Liver (tissue), 9 donors: Measurements from ENCODE around the gene IQSEC3. TPM values are rescaled to one million over a fixed set of nuclear protein-coding genes. Genes with fewer than 3 reads are reported as not detected.

Experiments used
- DNase-seq: peaks from one replicate; pipeline ENCODE4 v3.0.0-alpha.2; 2017; ENCODE audit warnings: low spot score
- H3K27ac ChIP-seq, 2 donors: one replicate each; pipeline ENCODE4 v1.7.0; 2013; ENCODE audit warnings: inconsistent platforms in 2 of 2, low read length in 2 of 2, control low read depth in 1 of 2, low read depth in 1 of 2, mild to moderate bottlenecking in 1 of 2
- H3K27me3 ChIP-seq, 4 donors: one replicate each; pipeline versions ENCODE4 v1.6.1 to v1.7.0; 2013; ENCODE audit warnings: low read length in 3 of 4, inconsistent platforms in 1 of 4, mild to moderate bottlenecking in 1 of 4, moderate library complexity in 1 of 4; ENCODE audit not compliant: control insufficient read depth in 4 of 4, insufficient read depth in 4 of 4
- H3K36me3 ChIP-seq, 4 donors: one replicate each; pipeline versions ENCODE4 v1.6.1 to v1.7.0; 2013; ENCODE audit warnings: low read length in 3 of 4, mild to moderate bottlenecking in 3 of 4, low read depth in 1 of 4, moderate library complexity in 1 of 4; ENCODE audit not compliant: control insufficient read depth in 4 of 4, insufficient read depth in 3 of 4
- H3K4me1 ChIP-seq, 4 donors: one replicate each; pipeline versions ENCODE4 v1.6.1 to v1.7.0; 2013; ENCODE audit warnings: low read length in 3 of 4, mild to moderate bottlenecking in 3 of 4, moderate library complexity in 1 of 4; ENCODE audit not compliant: control insufficient read depth in 4 of 4, insufficient read depth in 4 of 4
- H3K4me3 ChIP-seq, 3 donors: one replicate each; pipeline versions ENCODE4 v1.6.1 to v1.7.0; 2013; ENCODE audit warnings: low read length in 3 of 3, control low read depth in 1 of 3, low read depth in 1 of 3, mild to moderate bottlenecking in 1 of 3
- H3K9ac ChIP-seq, 2 donors: one replicate each; pipeline ENCODE4 v1.7.0; 2013; ENCODE audit warnings: low read length in 2 of 2, mild to moderate bottlenecking in 2 of 2, moderate library complexity in 2 of 2, control low read depth in 1 of 2, low read depth in 1 of 2
- H3K9me3 ChIP-seq, 4 donors: one replicate each; pipeline versions ENCODE4 v1.6.1 to v1.7.0; 2013; ENCODE audit warnings: low read length in 3 of 4; ENCODE audit not compliant: control insufficient read depth in 4 of 4
- EGR1 ChIP-seq, 2 donors: IDR thresholded peaks; 2 replicates each; pipeline ENCODE4 v1.6.1; 2016 to 2018; ENCODE audit warnings: antibody characterized with exemption in 2 of 2, low read depth in 2 of 2
- FOXA1 ChIP-seq: IDR thresholded peaks from 2 replicates; pipeline ENCODE4 v1.6.1; 2016; ENCODE audit warnings: antibody characterized with exemption
- FOXA2 ChIP-seq: IDR thresholded peaks from 2 replicates; pipeline ENCODE4 v1.6.1; 2016; ENCODE audit warnings: antibody characterized with exemption
- GABPA ChIP-seq, 2 donors: IDR thresholded peaks in 1 of 2; conservative IDR thresholded peaks in 1 of 2; 2 replicates each; pipeline ENCODE4 v1.6.1; 2016; ENCODE audit warnings: antibody characterized with exemption in 2 of 2, mild to moderate bottlenecking in 1 of 2, moderate library complexity in 1 of 2
- HNF4A ChIP-seq, 2 donors: conservative IDR thresholded peaks; 2 replicates each; pipeline ENCODE4 v1.6.1; 2016; ENCODE audit warnings: antibody characterized with exemption in 2 of 2, mild to moderate bottlenecking in 2 of 2
- HNF4G ChIP-seq: IDR thresholded peaks from 2 replicates; pipeline ENCODE4 v1.6.1; 2016; ENCODE audit warnings: antibody characterized with exemption
- JUND ChIP-seq, 2 donors: IDR thresholded peaks; 2 replicates each; pipeline ENCODE4 v1.6.1; 2016; ENCODE audit warnings: antibody characterized with exemption in 2 of 2
- NR2F2 ChIP-seq: IDR thresholded peaks from 2 replicates; pipeline ENCODE4 v1.6.1; 2016; ENCODE audit warnings: antibody characterized with exemption
- RAD21 ChIP-seq, 2 donors: IDR thresholded peaks; 2 replicates each; pipeline ENCODE4 v1.6.1; 2016; ENCODE audit warnings: antibody characterized with exemption in 2 of 2, mild to moderate bottlenecking in 2 of 2
- REST ChIP-seq: IDR thresholded peaks from 2 replicates; pipeline ENCODE4 v1.6.1; 2016; ENCODE audit warnings: antibody characterized with exemption, mild to moderate bottlenecking
- RXRA ChIP-seq, 2 donors: IDR thresholded peaks; 2 replicates each; pipeline ENCODE4 v1.6.1; 2017 to 2018; ENCODE audit warnings: antibody characterized with exemption in 2 of 2, mild to moderate bottlenecking in 1 of 2
- SP1 ChIP-seq: IDR thresholded peaks from 2 replicates; pipeline ENCODE4 v1.6.1; 2018; ENCODE audit warnings: antibody characterized with exemption, mild to moderate bottlenecking
- TAF1 ChIP-seq: conservative IDR thresholded peaks from 2 replicates; pipeline ENCODE4 v1.6.1; 2016; ENCODE audit warnings: antibody characterized with exemption, mild to moderate bottlenecking
- YY1 ChIP-seq: IDR thresholded peaks from 2 replicates; pipeline ENCODE4 v1.6.1; 2016; ENCODE audit warnings: antibody characterized with exemption, mild to moderate bottlenecking
- WGBS: extraction: QIAGEN DNeasy Blood & Tissue Kit; methylation state at CpG from one replicate; pipeline ENCODE4 v1.1.7; 2013; 5-methylcytosine and 5-hydroxymethylcytosine counted together
- polyA plus RNA-seq, 2 donors: library from polyadenylated mRNA; stranded (reverse) in 1 of 2; unstranded in 1 of 2; fragments of 200-250 nt in 1 of 2; fragments of >200 nt in 1 of 2; fragmentation: Nextera tagmentation in 1 of 2; extraction: Ambion mirVana in 1 of 2; gene quantifications; one replicate each; pipeline versions ENCODE4 v1.2.1 to v1.2.3, GENCODE V29; 2013 to 2015
- total RNA-seq, 2 donors: library from RNA; depleted of rRNA; stranded (reverse); fragments of >200 nt; gene quantifications; one replicate each; pipeline ENCODE4 v1.2.3, GENCODE V29; 2014
- TF ChIP-seq, protein P1 (sequence below): IDR thresholded peaks from 2 replicates; pipeline ENCODE4 v1.6.1; 2016; ENCODE audit warnings: antibody characterized with exemption
- TF ChIP-seq, protein P2 (sequence below): IDR thresholded peaks from 2 replicates; pipeline ENCODE4 v1.6.1; 2016; ENCODE audit warnings: antibody characterized with exemption
- TF ChIP-seq, protein P3 (sequence below): IDR thresholded peaks from 2 replicates; pipeline ENCODE4 v1.6.1; 2016; ENCODE audit warnings: antibody characterized with exemption
- TF ChIP-seq, protein P4 (sequence below): fragments of 150-350 bp; IDR thresholded peaks from 2 replicates; pipeline ENCODE4 v1.5.1; 2017; ENCODE audit warnings: improper control_type of control experiment, low read depth, low read length; ENCODE audit not compliant: missing input control
- donor health status: healthy.
- donor health status: healthy.
- donor health status: healthy.
- donor health status: healthy.
- donor health status: healthy.

Gene IQSEC3
- total and polyA plus RNA-seq, 4 donors, result under 0.01 to 0.79 (median 0.48) TPM

DNA sequence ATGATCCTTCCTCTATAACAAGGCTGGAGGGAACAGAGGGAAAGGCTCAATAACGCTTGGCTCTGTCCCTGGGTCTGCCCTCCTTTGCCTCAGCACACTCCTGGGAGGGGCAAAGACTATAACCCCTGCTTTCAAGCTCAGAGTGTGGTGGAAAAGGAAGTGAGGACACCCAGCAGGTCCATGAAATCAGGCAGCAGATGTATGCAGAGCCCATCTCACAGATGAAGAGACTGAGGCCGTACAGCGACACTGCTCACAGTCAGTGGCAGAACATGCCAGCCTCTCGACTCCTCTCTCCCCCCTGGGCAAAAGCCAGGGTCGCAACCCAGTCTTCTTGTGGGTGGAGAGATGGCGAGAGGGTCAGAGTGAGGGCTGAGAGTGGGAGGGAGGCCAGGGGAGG lies 107.6 kb downstream of the IQSEC3 start:
- H3K27ac ChIP-seq, result no peak overlapping the region
- 85% methylated on average over 6 of the region's 6 CpGs for WGBS
- DNase-seq, result no peak

More for the DNA sequence above, 107.6 kb downstream of the IQSEC3 start:
- Histone ChIP-seq H3K9me3 (no peaks in the 10 kb centered on the region), H3K4me1 (peaks cover 6 to 26% (median 15%) of the 10 kb centered on the region in 4 donors), H3K27me3 (no peaks in the 10 kb centered on the region), H3K9ac (no peak overlapping the region), H3K36me3 (no peaks in the 10 kb centered on the region), H3K4me3 (no peak overlapping the region)
- no peak for TF ChIP-seq HNF4A (conservative IDR thresholded peaks at IDR 0.05)
- TF ChIP-seq NR2F2, result no peak
- no peak for TF ChIP-seq EGR1 (IDR thresholded peaks at IDR 0.05; ENCODE audit: low read depth in 2 of 2)
- TF ChIP-seq, protein P1, sequence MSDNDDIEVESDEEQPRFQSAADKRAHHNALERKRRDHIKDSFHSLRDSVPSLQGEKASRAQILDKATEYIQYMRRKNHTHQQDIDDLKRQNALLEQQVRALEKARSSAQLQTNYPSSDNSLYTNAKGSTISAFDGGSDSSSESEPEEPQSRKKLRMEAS, result no peak
- TF ChIP-seq FOXA2, result no peak
- no peak for TF ChIP-seq TAF1
- TF ChIP-seq, protein P2, sequence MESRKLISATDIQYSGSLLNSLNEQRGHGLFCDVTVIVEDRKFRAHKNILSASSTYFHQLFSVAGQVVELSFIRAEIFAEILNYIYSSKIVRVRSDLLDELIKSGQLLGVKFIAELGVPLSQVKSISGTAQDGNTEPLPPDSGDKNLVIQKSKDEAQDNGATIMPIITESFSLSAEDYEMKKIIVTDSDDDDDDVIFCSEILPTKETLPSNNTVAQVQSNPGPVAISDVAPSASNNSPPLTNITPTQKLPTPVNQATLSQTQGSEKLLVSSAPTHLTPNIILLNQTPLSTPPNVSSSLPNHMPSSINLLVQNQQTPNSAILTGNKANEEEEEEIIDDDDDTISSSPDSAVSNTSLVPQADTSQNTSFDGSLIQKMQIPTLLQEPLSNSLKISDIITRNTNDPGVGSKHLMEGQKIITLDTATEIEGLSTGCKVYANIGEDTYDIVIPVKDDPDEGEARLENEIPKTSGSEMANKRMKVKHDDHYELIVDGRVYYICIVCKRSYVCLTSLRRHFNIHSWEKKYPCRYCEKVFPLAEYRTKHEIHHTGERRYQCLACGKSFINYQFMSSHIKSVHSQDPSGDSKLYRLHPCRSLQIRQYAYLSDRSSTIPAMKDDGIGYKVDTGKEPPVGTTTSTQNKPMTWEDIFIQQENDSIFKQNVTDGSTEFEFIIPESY, result no peak
- no peak for TF ChIP-seq RAD21 (IDR thresholded peaks at IDR 0.05)
- TF ChIP-seq GABPA (IDR thresholded peaks at IDR 0.05 in 1 of 2, conservative IDR thresholded peaks at IDR 0.05 in 1 of 2), result no peak
- TF ChIP-seq SP1, result no peak
- TF ChIP-seq REST, result no peak
- no peak for TF ChIP-seq FOXA1
- TF ChIP-seq JUND (IDR thresholded peaks at IDR 0.05), result no peak
- TF ChIP-seq HNF4G, result no peak
- TF ChIP-seq, protein P3, sequence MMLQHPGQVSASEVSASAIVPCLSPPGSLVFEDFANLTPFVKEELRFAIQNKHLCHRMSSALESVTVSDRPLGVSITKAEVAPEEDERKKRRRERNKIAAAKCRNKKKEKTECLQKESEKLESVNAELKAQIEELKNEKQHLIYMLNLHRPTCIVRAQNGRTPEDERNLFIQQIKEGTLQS, result no peak
- TF ChIP-seq RXRA (IDR thresholded peaks at IDR 0.05), result no peak
- TF ChIP-seq, protein P4, sequence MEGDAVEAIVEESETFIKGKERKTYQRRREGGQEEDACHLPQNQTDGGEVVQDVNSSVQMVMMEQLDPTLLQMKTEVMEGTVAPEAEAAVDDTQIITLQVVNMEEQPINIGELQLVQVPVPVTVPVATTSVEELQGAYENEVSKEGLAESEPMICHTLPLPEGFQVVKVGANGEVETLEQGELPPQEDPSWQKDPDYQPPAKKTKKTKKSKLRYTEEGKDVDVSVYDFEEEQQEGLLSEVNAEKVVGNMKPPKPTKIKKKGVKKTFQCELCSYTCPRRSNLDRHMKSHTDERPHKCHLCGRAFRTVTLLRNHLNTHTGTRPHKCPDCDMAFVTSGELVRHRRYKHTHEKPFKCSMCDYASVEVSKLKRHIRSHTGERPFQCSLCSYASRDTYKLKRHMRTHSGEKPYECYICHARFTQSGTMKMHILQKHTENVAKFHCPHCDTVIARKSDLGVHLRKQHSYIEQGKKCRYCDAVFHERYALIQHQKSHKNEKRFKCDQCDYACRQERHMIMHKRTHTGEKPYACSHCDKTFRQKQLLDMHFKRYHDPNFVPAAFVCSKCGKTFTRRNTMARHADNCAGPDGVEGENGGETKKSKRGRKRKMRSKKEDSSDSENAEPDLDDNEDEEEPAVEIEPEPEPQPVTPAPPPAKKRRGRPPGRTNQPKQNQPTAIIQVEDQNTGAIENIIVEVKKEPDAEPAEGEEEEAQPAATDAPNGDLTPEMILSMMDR, result no peak
- no peak for TF ChIP-seq YY1
